PC-9 (cell line): Measurements from ENCODE around the gene CSRP2. TPM values are rescaled to one million over a fixed set of nuclear protein-coding genes. Genes with fewer than 3 reads are reported as not detected.

Source experiments
- BruUV-seq: library from RNA; stranded (reverse); fragments of 400-500 nt; replicated peaks from 2 replicates; lab custom pipeline; 2021; lab: Mats Ljungman, UMichigan
- CTCF ChIA-PET: fragments of 300-600 bp; sonication (Branson Sonifier 250); formaldehyde crosslinking; loops from one replicate; lab custom pipeline; 2022; ENCODE audit warnings: antibody characterized with exemption; lab: Charles Lee
- POLR2A ChIA-PET: fragments of 300-600 bp; sonication (Branson Sonifier 250); formaldehyde crosslinking; loops from one replicate; lab custom pipeline; 2022; ENCODE audit warnings: antibody characterized with exemption; ENCODE audit not compliant: unreplicated experiment; lab: Charles Lee
- DNase-seq, 2 experiments: peaks; one replicate each; pipeline versions ENCODE4 v3.0.0 to v3.0.0-alpha.2; 2015 to 2022; ENCODE audit warnings: mixed read lengths in 1 of 2
- H2AFZ ChIP-seq: fragments of 200-600 bp; sonication (generic); 2 replicates; pipeline ENCODE4 v1.8.1; 2017; ENCODE audit warnings: antibody characterized with exemption
- H3F3A ChIP-seq: fragments of 200-600 bp; sonication (generic); 2 replicates; pipeline ENCODE4 v1.8.1; 2017; ENCODE audit warnings: antibody characterized with exemption, mild to moderate bottlenecking, low read depth; ENCODE audit not compliant: insufficient read depth
- H3K27ac ChIP-seq: fragments of 200-600 bp; sonication (generic); 2 replicates; pipeline ENCODE4 v1.6.1; 2016; ENCODE audit warnings: mixed run types
- H3K27me3 ChIP-seq: fragments of 200-600 bp; sonication (generic); 2 replicates; pipeline ENCODE4 v1.6.1; 2016; ENCODE audit warnings: low read depth, mixed run types; ENCODE audit not compliant: insufficient read depth
- H3K36me3 ChIP-seq: fragments of 200-600 bp; sonication (generic); 2 replicates; pipeline ENCODE4 v1.6.1; 2016; ENCODE audit warnings: low read depth, mixed run types
- H3K4me1 ChIP-seq: fragments of 200-600 bp; sonication (generic); replicated peaks from 2 replicates; pipeline ENCODE4 v1.6.1; 2016; ENCODE audit warnings: mixed run types; ENCODE audit not compliant: insufficient read depth
- H3K4me2 ChIP-seq: fragments of 200-600 bp; sonication (generic); 2 replicates; pipeline ENCODE4 v1.6.1; 2017; ENCODE audit warnings: mixed run types
- H3K4me3 ChIP-seq: fragments of 200-600 bp; sonication (generic); 2 replicates; pipeline ENCODE4 v1.6.1; 2016; ENCODE audit warnings: mixed run types
- H3K79me2 ChIP-seq: fragments of 200-600 bp; sonication (generic); 2 replicates; pipeline ENCODE4 v1.6.1; 2017; ENCODE audit warnings: low read depth, mixed run types
- H3K9me2 ChIP-seq: fragments of 200-600 bp; sonication (generic); 2 replicates; pipeline ENCODE4 v1.8.1; 2017; ENCODE audit warnings: mild to moderate bottlenecking; ENCODE audit not compliant: insufficient read depth
- H3K9me3 ChIP-seq: fragments of 200-600 bp; sonication (generic); 2 replicates; pipeline ENCODE4 v1.8.1; 2016; ENCODE audit warnings: low read depth; ENCODE audit not compliant: insufficient read depth
- H4K20me1 ChIP-seq: fragments of 200-600 bp; sonication (generic); 2 replicates; pipeline ENCODE4 v1.8.1; 2017; ENCODE audit not compliant: insufficient read depth
- EZH2 ChIP-seq: fragments of 200-600 bp; sonication (generic); IDR thresholded peaks from 2 replicates; pipeline ENCODE4 v1.8.0; 2017; ENCODE audit warnings: antibody characterized with exemption, low read depth
- intact Hi-C: fragments of 100-400 bp; cut with micrococcal nuclease; formaldehyde crosslinking; loops from one replicate; pipeline ENCODE4 v1.10.0; 2022; ENCODE audit not compliant: unreplicated experiment
- total RNA-seq: library from RNA; stranded (reverse); gene quantifications from 2 replicates; pipeline ENCODE4 v1.2.3, GENCODE V29; 2021
- TF ChIP-seq, protein P1 (sequence below): fragments of 200-600 bp; sonication (generic); conservative IDR thresholded peaks from 2 replicates; pipeline ENCODE4 v1.6.1; 2017; ENCODE audit warnings: mixed run types, antibody characterized with exemption, mild to moderate bottlenecking, moderate library complexity

Gene CSRP2
- total RNA-seq, 1 experiment from 2014 or later = 4.1 TPM

DNA sequence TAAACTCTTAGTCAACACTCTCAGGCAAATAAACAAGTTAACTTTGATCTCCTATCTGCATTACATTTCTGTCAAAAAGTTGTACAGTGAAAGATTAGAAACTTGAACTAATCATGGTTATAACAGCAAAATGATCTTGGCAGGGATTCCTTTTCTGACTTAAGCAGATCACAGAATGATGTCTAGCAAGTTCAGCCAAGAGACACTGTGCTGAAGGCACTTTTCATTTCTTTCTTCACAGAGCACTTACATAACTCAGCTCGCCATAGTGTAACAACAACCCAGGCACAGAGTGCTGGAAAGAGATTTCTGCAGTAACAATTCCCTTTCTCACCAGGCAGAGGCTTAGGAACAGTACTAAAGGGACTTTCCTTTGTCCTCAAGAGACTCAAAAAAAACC lies 19.6 kb upstream of the CSRP2 start:
- Histone ChIP-seq H3K36me3 (no peaks in the 10 kb centered on the region), H3K9me2 (no peaks in the 10 kb centered on the region), H3K4me1 (no peaks in the 10 kb centered on the region), H2AFZ (no peak overlapping the region), H4K20me1 (no peaks in the 10 kb centered on the region), H3K9me3 (peaks cover 3% of the 10 kb centered on the region; the same call in 1 of the 2 replicates), H3K27ac (no peak overlapping the region), H3K79me2 (no peaks in the 10 kb centered on the region), H3K4me3 (no peak overlapping the region), H3K4me2 (no peak overlapping the region), H3K27me3 (no peaks in the 10 kb centered on the region), H3F3A (no peaks in the 10 kb centered on the region)
- TF ChIP-seq, protein P1, sequence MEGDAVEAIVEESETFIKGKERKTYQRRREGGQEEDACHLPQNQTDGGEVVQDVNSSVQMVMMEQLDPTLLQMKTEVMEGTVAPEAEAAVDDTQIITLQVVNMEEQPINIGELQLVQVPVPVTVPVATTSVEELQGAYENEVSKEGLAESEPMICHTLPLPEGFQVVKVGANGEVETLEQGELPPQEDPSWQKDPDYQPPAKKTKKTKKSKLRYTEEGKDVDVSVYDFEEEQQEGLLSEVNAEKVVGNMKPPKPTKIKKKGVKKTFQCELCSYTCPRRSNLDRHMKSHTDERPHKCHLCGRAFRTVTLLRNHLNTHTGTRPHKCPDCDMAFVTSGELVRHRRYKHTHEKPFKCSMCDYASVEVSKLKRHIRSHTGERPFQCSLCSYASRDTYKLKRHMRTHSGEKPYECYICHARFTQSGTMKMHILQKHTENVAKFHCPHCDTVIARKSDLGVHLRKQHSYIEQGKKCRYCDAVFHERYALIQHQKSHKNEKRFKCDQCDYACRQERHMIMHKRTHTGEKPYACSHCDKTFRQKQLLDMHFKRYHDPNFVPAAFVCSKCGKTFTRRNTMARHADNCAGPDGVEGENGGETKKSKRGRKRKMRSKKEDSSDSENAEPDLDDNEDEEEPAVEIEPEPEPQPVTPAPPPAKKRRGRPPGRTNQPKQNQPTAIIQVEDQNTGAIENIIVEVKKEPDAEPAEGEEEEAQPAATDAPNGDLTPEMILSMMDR = no peak
- BruUV-seq = no TSS peak
- ChIA-PET POLR2A (no interaction called here), CTCF (no interaction called here)
- no peak for DNase-seq
- intact Hi-C loops = no loop called here

DNA sequence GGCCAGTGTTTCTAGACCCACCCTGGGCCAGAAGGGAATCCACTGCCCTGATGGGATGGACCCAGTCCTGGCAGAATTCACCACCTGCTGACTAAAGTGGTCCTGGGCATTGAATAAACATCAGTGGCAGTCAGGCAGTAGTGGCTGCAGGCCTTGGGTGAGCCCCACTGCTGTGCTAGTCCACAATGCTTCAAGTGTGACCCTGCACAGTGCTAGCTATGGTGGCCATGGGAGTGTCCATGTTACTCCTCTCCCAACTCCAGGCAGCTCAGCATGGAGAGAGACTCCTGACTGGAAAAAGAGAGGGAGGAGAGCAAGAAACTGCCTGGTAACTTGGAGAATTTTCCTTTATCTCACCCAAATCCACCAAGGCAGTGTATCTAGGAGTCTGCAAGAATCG lies 17.5 kb upstream of the CSRP2 start:
- H3K27ac ChIP-seq = no peak overlapping the region
- H3K4me1 ChIP-seq = no peaks in the 10 kb centered on the region
- no peaks in the 10 kb centered on the region for H3K9me2 ChIP-seq
- ChIA-PET POLR2A (no interaction called here), CTCF (no interaction called here)
- no TSS peak for BruUV-seq
- no peaks in the 10 kb centered on the region for H3K36me3 ChIP-seq
- TF ChIP-seq EZH2 = no peak
- TF ChIP-seq, protein P1 = no peak
- no peak overlapping the region for H3K4me2 ChIP-seq
- H4K20me1 ChIP-seq = no peaks in the 10 kb centered on the region
- H3K9me3 ChIP-seq = peaks cover 3% of the 10 kb centered on the region; the same call in 1 of the 2 replicates
- H2AFZ ChIP-seq = no peak overlapping the region
- intact Hi-C loops = no loop called here
- H3K27me3 ChIP-seq = no peaks in the 10 kb centered on the region
- H3F3A ChIP-seq = no peaks in the 10 kb centered on the region
- no peak for DNase-seq
- H3K79me2 ChIP-seq = no peaks in the 10 kb centered on the region
- H3K4me3 ChIP-seq = no peak overlapping the region

DNA sequence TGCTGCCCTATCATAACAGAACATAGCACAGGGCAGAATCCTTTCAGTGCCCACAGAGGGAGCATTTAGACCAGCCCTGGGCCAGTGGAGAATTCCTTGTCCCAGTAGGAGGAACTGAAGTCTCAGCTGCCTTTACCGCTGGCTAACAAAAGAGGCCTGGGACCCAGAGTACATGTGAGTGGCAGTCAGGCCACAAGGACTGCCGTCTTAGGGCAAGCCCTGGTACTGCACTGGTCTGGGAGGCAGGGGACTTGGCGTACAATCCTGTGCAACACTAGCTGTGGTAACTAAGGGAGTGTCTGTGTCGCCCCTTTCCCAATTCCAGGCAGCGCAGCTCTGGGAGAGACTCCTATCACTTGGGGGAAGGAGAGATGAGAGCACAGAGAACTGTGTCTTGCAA lies 17.0 kb upstream of the CSRP2 start:
- H3K27me3 ChIP-seq = no peaks in the 10 kb centered on the region
- no peak overlapping the region for H3K4me2 ChIP-seq
- TF ChIP-seq, protein P1 = no peak
- no peak for TF ChIP-seq EZH2
- no peaks in the 10 kb centered on the region for H3F3A ChIP-seq
- no peak for DNase-seq
- H4K20me1 ChIP-seq = no peaks in the 10 kb centered on the region
- H3K9me3 ChIP-seq = peaks cover 3% of the 10 kb centered on the region; the same call in 1 of the 2 replicates
- H3K9me2 ChIP-seq = no peaks in the 10 kb centered on the region
- no TSS peak for BruUV-seq
- no peaks in the 10 kb centered on the region for H3K36me3 ChIP-seq
- no peaks in the 10 kb centered on the region for H3K4me1 ChIP-seq
- no peak overlapping the region for H2AFZ ChIP-seq
- POLR2A ChIA-PET = no interaction called here
- H3K4me3 ChIP-seq = no peak overlapping the region
- H3K27ac ChIP-seq = no peak overlapping the region
- H3K79me2 ChIP-seq = no peaks in the 10 kb centered on the region
- CTCF ChIA-PET = no interaction called here
- intact Hi-C loops = no loop called here
